ENCODE measurements around the gene CBX1.
"Not testable (repeated sequence)": the region's sequence is repeated elsewhere in the genome, so short reads cannot be mapped to it uniquely, and the experiment has no call there.

Gene CBX1

GRCh38 chr17:48048384-48049126 is 52.7 kb downstream of the CBX1 start:
- DNase-seq: peak; percentile 71

DNA sequence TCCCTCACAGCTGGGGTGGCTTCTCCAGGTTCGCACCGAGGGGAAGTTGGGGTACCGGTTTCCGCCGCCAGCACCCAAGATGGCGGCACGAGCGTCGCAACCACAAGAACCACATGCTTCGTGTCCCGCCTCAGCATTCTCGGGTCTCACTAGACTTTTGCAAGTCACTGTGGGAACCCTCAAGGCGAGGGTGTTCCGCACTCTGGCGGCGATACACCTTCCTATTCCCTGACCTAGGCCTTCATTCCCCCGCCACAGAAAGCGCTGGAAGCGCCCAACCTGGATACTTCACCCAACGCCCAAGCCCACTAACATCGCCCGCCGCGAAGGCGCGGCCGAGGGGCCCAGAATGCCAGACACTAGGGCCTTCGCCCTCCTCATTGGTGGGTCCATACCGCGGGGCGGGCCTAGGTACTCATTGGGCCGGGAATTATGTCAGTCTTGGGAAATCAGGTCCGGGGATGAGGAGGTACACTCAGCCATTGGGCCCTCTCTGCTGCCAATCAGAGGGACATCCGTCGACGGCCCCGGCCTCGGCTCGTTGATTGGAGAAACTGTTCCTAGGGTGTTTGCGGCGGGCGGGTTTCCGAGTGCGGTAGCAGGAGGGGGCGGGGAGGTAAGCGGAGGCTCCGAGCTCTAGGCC is 53.4 kb downstream of the CBX1 start, which contains the start of gene NFE2L1:
Gene NFE2L1, plus strand, starts transcription at position 619 of the 643 bp plus-strand sequence. CDS start 2,760 bp downstream, outside the sequence.
- peak; percentile 100 for DNase-seq

- no peak for DNase-seq
Measured at GRCh38 chr17:48047113-48047740, 54.1 kb downstream of the CBX1 start.

DNA sequence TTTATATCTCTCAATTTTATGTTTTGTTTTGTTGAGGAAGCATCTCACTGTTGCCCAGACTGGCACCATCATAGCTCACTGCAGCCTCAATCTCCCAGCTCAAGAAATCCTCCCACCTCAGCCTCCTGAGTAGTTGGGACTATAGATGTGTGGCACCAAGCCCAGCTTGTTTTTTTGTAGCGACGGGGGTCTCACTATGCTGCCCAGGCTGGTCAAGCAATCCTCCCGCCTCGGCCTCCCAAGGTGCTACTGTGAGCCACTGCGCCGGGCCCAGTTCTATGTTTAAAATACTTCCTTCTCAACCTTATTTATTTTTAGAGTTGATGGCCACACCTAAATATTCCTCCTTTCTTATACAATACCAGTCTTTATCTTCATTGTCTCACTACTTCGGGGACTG is 55.0 kb downstream of the CBX1 start:
- DNase-seq: no peak

GRCh38 chr17:48045316-48046001 is 55.8 kb downstream of the CBX1 start:
- no peak for DNase-seq

DNA sequence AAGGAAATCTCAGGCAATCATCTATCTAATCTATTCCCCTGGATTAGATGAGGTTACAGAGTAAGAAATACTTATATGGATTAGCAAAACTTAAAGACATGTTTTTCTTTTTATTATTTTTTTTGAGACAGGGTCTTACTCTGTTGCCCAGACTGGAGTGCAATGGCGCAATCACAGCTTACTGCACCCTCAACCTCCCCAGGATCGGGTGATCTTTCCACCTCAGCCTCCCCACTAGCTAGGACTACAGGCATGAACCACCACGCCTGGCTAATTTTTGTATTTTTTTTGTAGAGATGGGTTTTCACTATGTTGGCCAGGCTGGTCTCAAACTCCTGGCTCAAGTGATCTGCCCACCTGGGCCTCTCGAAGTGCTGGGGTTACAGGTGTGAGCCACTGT is 56.4 kb downstream of the CBX1 start:
- no peak for DNase-seq

GRCh38 chr17:48043176-48043575 is 58.1 kb downstream of the CBX1 start:
- no peak for DNase-seq

DNA sequence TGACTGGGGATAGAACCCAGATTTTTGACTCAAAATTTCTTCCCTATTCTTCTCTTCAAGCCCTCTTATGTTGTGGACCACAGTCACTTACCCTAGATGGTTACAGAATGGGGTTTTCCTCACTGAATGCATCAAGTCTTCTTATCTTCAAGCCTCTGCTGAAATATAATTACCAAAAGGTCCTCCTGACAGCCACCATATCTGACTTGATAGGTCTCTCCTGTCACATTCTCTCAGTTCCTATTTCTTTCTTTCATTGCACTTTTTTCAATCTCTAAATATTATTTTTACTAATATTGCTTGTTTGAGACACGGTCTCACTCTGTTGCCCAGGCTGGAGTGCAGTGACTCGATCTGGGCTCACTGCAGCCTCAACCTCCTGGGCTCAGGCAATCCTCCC is 62.6 kb downstream of the CBX1 start:
- DNase-seq: no peak

DNA sequence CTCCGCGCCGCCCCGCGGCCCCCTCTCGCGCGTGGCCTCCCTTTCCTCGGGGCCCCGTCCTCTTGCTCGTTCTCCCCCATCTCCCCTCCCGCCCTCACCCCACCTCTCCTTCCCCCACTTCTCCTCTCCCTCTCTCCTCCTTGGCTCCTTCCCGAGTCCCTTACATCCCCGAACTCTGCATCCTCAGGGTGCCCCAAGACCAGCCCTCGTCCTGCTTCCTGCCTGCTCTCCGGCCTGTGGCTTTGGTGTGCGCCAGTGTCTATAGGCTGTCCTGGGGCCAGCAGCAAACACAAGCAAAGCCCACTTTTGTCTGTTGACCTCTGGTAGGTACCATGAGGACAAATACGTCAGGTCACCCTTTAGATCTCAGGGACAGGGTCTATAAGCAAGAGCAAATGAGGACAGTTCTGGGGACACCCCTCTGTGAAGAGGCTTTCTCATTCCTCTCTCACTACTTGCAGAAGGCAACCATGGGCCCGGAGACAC is 63.4 kb downstream of the CBX1 start:
- no peak for DNase-seq

DNA sequence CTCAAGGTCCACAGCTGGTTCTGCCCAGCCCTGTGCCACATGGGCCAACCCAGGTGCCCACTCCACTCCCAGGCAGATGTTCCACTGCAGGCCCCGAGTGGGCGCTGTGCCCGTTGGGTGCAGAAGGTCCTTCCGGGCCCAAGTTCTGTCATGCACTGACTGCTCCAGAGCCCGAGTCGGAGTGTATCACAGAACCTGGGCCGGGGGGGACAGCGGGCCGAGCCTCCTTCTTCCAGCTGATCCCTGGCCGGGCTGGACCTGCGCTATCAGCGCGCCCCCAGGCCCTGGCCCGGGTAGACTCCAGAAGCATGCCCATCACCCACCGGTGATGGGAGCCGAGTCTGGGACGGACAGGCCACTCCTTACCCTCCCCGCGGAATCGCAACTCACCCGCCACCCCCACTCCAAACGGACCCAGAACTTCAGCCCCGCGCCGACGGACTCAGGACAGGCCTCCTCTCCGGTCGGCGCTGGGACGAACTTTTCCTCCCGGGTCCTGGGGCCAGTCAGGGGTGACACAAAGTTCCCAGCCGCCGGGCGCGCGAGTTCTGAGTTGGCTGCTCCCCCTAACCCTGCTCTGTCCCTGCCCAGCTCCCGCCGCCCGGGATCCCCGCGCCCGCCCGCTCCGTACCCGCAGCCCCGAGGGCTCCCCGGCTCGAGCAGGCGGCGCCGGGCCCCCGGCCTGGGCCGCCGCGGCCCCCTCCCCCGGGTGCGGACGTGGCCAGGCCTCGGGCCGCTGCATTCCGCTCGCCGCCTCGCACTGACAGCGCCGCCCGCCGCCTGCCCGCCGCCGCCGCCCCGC is 64.0 kb downstream of the CBX1 start, which contains the start of gene COPZ2:
Gene COPZ2, minus strand, starts transcription at position 762 of the 802 bp plus-strand sequence. Its CDS starts 20 bp downstream, at position 742.
- DNase-seq: no peak

DNA sequence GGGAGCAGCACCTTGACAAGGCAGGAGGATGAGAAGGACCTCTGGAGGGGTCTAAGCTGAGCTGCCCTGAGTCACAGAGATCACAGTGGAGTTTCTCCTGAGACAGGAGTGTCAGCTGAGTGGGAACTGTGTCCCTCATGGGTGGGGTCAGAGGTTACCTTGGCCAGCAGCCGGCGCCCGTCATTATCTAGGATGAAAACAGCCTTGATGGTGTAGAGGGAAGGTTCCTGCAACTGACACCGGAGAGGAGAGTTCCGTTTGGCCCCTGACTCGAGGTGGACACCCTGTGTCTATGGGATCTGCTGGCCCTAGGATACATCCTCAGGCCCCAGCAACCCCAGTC is 64.6 kb downstream of the CBX1 start:
- DNase-seq: no peak

- DNase-seq: not testable (repeated sequence)
Measured at GRCh38 chr17:48034734-48035133, 66.5 kb downstream of the CBX1 start.

GRCh38 chr17:48031966-48032365 is 69.3 kb downstream of the CBX1 start:
- no peak for DNase-seq

DNA sequence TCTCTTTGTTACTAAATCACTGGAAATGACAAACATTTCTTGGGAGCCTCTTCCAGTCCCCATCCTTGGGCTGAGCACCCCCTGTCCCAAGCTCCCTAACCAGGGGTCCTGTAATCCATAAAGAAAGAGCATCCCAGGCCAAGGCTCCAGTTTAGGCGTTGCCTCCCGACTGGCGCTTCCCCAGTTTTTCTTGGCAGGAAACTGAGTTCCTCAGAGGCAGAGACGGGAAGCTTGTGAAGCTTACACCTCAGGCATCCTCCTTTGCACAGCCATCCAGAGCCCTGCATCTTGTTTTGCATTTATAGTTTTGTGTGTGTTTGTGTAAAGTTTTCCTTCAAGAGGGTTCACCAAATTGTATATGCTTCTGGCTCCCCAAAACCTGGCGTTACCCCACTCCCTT is 70.7 kb downstream of the CBX1 start:
- DNase-seq: no peak

- no peak for DNase-seq
Measured at GRCh38 chr17:48028736-48029135, 72.5 kb downstream of the CBX1 start.

GRCh38 chr17:48027322-48027981 is 73.8 kb downstream of the CBX1 start:
- DNase-seq: no peak

- peak; percentile 88 for DNase-seq
Measured at GRCh38 chr17:48026502-48027321, 74.6 kb downstream of the CBX1 start.

GRCh38 chr17:48025904-48026501 is 75.3 kb downstream of the CBX1 start:
- DNase-seq: no peak

DNA sequence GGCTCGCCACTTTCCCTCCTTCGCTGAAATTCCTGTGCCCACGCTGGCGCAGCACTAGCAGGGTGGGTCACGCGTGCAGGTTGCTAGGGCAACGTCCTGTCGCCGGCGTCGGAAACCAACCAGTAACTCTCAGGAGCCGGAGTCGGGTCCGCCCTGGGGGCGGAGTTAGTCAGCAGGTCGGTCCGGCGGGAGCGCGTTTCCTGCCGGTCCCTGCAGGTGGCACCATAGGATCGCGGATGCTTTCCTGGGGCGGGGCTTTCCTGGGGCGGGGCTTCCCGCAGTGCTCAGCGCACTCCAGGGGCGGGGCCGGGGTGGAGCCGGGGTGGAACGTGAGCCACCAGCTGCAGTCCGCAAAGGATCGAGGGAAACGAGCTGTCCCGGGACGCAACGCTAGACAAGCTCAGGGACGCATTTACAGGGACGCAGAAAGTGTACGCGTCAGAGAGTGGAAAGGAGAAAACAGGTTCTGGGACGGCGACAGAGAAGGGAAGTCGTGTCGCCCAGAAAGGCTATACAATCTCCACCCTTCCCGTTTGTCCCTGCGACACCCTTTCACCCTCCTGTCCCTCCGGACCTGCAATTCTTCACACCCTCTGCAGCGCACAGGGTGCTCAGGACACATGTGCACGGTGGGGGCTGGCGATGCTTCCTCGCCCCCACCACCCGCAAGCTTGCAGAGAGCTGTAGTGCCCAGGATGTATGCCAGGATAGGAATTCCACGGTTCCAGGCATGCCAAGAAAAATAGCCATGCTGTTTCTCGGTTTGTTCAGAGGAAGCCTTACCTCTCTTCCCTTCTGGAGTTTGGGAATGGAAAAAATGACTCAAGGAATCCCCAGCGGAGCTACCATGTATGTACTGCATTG is 76.0 kb downstream of the CBX1 start:
- peak; percentile 97 for DNase-seq
